Measurements from ENCODE around the gene POLA1.

The POLA1 gene

DNA sequence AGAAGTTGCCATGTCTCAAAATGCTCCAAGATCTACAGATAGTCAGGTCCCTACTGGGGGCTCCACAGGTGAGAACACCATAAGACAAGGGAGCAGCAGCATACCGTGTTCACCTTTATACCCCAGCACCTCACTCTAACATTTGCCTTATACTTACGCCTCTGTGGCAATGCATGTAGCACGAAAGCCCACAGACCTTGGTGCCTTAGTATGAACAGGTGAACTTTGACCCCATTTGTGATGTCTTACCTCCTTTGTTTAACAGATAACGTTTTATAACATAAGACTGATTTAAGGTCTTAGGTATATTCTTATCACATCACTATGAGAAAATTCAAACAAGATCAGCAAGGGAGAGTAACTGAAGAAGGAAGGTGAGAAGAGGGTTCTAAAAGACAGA, 193.2 kb downstream of the POLA1 start:
- DNase-seq: no peak

DNA sequence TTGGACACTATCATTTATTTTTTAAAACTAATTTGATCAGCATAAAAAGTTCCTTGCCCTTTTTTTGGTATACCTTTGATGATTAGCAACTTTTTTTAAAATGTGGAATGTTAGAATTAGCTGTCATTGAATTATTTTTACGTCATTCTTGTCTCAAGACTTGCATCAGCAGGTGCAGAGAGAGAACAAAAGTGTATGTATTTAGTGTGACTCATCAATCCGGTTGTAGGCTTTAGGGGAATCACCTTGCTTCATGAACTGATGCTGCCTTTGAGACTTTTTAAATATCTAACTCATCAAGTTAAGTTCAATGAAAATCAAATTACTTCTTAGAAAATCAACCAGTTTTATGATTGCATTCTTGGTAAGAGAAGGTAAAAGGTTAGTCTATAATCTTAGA, 197.0 kb downstream of the POLA1 start:
- DNase-seq: no peak

DNA sequence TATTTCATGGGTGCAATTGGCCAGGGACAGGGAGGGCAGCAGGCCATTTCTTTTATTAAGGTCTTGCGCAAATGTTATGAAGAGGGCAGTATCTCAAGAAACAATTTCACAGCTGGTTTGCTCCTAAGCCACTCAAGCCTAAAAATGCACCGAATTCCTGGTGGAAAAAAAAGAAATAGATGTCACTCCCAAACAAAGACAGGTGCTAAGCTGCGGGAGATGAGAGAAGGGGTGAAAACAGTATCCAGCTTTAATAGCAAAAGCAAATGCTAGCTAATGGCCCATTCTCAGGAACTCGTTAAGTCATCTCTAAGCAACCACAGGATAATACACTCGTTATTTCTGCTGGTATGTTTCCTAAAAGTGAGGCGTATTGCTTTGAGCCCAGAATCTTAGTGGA, 205.7 kb downstream of the POLA1 start:
- DNase-seq: no peak

DNA sequence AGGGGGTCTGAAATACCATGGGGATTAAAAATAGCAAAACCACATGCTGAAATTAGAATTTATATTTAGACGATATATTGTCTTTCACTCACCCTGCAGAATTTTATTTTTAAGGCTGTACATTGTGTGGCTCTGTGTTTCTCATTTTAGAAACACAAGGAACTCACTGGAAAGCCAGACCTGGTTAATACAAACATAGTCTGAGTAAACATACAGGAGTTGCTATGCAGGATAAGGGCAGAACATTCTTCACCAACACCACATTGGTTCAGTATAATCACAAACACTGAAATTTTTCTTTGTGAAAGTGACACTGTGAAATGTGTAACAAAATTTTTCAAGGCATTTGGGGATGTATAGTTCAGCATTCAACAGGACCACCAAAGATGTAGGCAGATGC, 206.5 kb downstream of the POLA1 start:
- DNase-seq: no peak

DNA sequence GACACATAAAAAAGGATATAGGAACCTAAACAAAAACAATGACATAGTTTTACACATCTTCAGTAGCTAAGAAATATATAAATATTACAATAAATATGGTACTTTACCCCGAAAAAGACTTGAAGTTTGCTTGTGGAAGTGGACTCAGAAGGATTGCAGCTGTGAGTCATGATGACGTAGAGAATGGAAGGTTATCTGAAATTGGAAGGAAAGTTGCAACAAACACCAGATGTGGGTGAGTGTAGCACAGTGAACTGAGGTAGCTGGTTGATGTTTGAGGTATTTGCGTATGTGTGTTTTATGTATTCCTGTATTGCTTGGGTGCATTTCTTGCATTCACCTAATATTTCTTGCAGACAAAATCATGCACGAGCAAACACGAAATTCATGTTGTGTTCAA, 209.1 kb downstream of the POLA1 start:
- DNase-seq: no peak

DNA sequence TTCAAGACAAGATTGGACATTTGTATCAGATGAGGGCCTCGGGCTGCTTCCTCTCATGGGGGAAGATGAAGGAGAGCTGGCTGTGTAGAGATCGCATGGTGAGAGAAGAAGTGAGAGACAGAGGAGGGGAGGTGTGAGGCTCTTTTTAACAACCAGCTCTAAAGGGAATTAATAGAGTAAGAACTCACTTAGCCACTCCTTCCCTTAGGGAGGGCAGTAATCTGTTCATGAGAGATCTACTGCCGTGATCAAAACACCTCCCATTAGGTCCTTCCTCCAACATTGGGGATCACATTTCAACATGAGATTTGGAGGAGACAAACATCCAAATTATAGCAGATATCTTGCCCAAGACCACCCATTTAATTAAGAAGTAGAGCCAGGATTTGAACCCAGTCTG, 225.0 kb downstream of the POLA1 start:
- no peak for DNase-seq

DNA sequence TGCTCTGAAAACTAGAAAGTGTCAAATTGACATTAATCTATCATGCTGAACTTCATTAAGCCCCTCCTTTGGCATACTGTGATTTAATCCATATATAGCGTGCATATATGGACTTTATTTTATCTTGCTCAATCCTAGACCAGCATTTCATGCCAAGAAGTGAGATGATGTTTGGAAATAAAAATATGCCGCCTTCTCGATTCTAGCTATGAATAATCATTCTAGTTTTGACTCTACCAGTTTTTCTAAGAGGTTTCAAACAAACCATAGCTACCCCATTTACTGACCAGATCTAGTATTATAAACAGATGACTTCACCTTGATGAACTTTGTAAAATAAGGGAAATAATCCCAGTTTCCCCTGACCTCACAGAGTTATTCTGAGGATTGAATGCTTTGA, 227.1 kb downstream of the POLA1 start:
- DNase-seq: no peak

DNA sequence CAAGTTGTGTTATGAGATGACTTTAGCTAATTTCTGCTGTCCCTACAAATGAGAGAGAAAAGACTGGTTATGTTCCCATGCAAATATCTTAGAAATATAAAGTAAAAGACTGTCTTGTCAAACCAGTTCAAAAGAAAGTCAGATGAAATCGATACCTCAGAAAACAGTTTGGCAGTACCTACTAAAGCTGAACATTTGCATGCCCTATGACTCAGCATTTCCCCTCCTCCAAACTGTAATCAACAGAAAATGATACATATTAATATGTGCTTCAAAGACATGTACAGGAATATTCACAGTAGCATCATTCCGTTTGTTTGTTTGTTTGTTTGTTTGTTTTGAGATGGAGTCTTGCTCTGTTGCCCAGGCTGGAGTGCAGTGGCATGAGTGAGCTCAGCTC, 231.7 kb downstream of the POLA1 start:
- DNase-seq: no peak

DNA sequence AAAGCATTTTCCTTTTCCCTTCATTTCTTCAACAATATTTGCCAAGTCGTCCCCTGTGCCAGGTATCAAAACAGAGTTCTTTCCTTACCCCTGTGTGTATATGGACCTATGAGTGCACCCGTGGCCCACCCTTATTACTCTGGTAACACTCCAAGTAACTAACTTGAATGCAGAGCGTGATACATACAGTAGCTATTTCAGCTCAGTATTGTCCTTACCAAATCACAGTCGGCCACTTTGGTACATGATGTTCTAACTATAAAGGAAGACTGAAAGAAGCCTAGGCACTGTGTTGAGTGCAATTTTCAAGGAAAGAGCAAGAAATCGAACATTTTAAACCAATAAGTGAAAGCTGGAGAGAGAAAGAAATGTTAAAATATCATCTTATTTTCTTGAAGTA, 233.7 kb downstream of the POLA1 start:
- DNase-seq: no peak

DNA sequence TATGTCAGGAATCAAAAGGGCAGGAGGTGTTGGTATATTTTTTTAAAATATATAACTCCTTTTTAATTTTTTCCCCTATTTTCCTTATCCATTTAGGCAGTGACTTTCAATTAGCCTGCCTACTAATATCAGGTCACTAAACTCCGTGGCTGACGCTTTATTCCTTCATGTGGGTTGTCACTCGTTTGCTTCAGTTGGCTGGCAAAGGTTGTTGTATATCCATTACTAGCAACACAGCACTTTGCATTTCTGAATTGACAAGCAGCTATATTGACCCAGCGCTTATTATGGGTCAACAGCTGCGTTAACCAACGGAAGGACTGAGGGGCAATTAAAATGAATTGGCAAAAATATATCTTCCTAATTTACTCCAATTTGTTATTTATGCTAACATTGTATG, 234.4 kb downstream of the POLA1 start:
- no peak for DNase-seq

DNA sequence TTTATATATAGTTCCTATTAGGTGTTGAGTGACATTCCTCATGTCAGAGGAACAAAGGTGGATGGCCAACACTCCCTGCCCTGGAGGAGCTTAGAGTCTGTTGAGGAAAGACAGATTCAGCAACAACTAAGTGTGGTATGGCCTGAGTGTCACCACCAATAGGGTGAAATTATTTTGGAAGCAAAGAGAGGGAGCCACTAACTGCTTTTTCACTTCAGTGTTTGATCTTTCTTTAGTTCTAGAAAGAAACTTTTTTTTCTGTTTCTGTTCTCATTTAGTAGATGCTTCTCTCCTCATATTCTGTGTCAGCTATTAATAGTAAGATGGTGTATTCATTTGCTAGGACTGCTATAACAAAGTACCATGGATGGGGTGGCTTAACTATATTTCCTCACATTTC, 240.6 kb downstream of the POLA1 start:
- no peak for DNase-seq

DNA sequence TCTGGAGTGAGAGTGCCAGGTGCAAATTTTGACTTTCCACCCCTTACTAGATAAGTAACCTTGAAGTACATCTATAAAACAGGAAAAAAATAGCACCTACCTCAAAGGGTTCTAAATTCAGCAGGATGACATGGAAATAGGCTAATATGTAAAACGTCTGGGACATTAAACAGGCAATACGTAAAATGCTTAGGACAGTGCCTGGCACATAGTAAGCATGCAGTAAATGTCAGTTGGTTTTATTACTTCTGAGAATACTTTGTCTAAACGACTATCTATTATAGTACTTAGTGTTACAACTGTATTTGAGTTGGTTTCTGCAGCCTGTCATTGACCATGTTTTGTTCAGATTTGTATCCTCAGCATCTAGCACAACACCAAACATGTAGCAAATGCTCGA, 251.3 kb downstream of the POLA1 start:
- DNase-seq: no peak

DNA sequence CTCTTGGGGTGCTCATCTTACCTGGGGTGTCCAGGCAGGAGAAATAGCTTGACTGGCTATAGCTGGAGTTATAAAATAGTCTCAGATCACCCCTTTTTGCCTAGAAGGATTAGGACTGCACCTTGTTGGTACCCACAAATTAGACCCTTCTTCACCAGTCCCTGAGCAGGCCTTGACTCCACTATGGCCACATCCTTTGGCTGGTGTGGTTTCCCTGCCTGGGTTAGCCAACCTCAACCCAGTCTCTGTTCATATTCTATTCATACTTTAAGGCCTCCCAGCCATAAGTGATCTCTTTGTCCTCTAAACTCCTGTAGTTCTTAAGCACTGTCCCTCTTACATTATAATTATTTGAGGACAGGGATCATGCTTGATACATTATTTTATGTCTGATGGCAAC, 252.7 kb downstream of the POLA1 start:
- DNase-seq: no peak

DNA sequence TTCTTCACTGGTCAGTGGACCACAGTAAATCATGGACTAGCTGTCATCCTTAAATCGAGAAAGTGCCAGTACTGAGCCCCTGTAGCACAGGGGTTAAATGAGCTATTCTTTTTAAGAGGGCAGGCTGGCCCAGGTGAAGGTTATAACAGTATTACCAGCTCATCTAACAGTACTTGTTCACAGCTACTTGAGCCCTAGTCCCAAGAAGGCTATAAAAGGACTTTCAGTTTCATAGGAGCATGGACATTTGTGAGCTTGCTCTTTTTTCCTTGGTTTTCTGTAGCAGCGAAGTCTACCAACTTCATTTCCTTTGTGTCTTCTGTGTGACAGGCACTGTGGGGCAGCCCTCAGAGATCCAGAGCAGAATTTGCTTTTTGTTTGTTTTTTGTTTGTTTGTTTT, 261.0 kb downstream of the POLA1 start:
- no peak for DNase-seq

DNA sequence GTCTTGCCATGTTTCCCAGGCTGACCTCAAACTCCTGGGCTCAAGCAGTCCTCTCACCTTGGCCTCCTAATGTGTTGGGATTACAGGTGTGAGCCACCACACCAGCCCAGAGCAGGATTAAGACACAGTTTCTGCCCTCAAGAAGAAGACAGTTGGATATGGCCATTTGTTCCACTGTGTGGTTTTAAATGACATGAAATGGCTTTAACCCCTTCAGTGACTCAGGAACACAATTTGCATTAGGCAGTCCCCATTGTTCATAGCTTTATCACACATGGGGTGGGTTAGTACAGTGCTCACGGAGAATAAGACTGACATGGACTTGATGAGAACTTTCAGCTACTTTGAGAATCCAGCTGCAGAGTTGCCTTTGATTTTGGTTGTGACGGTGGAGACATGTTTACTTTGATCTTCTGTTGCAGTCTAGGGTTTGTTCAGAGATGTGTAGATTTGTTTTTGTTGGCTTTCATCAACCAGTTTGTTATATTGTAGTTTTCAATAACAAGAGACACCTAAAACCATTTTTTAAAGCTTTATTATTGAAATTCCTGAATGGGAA, 261.7 kb downstream of the POLA1 start:
- DNase-seq: no peak

DNA sequence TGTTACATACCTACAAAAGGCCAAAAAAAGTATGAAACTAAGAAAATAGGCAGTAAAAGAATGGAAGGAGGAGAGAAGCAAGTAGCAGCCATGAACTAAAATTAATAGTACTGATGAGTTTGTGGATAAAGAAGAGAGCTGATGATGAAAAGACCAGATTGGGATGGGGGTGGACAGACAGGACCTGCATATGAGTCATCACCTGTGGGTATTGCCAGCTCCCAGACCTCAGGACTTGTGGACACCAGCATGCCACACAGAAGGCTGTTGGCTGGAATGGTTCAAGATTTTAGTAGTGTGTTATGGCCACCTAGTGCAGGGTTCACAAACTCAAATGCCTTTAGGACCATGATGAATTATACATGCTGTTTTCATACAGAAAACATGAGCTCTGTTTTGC, 263.1 kb downstream of the POLA1 start:
- DNase-seq: no peak

DNA sequence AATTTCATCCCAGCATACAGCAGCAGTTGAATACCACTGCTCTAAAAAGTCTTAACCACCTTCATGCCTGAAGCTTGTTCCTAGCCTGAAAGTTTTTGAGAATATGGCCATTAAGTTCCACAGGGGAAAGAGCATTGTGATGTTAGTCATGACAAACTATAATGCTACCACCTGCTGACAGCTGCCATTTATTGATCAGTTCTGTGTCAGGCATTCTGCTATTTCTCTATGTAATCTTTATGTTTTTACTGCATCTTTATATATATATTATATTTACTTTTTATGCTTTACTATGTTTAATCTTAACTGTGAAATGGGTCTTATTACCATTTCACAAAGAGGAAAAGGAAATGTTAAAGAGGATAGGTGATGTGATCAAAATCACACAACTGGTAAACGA, 268.1 kb downstream of the POLA1 start:
- DNase-seq: no peak

DNA sequence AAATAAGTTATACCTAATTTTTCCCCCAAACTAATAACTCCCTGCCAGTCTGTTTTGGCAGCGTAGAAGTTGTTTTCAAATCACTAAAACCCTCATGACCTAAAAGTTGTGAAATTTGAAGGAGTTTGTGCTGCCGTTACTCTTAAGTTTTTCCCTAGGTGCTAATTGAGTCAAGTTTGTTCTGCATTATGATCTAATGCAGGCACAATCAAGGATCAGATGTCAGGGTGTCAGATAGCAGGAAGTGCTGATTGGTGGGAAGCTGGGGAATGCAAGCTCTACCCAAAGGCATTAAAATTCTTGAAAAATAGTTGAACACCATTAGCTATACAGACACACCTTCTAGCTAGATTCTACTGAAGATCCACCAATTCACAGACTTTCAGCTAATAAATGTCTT, 270.1 kb downstream of the POLA1 start:
- DNase-seq: no peak

DNA sequence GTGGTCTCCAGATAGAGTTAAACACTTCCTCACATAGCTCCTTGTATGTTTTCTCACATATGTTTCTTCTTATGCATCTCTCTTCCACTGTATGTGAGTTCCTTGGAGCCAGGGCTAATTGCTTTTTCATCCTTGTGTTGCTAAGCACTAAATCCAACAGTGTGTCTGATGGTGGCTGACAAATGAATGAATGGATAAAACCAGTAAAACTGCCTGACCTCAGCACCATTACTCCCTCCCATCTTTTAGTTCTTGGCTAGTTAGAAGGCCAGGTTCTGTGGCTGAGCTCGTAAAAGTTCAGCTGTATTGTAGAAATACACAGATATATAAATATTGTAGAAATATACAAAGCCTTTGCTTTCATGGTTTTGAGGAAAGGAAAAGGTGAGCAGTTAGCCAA, 271.7 kb downstream of the POLA1 start:
- DNase-seq: no peak

DNA sequence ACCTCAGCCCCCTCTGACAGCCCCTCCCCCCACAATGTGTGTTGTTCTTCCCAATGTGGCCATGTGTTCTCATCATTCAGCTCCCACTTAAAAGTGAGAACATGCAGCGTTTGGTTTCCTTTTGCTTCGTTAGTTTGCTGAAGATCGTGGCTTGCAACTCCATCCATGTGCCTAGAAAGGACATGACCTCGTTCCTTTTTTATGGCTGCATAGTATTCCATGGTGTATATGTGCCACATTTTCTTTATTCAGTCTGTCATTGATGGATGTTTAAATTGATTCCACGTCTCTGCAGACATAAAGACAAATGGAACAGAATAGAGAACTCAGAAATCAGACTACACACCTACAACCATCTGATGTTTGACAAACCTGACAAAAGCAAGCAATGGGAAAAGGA, 276.1 kb downstream of the POLA1 start:
- DNase-seq: no peak

DNA sequence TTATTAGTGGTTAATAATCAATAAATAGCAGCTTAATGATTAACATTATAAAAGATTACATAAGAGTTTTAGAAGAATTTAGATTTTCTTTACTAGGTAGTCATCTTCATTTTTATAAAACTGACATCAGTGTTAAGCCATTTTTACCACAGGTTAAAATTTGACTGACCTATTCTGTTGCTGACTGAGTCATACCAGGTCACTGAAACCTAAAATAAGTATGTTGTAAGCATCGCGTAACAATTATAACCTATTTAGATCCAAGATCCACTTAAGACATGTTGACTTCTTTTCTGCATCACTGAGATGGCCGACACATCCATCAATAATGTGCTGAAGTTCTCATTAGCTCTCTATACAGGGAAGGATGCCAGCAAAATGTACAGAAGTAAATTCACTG, 285.4 kb downstream of the POLA1 start:
- DNase-seq: no peak

DNA sequence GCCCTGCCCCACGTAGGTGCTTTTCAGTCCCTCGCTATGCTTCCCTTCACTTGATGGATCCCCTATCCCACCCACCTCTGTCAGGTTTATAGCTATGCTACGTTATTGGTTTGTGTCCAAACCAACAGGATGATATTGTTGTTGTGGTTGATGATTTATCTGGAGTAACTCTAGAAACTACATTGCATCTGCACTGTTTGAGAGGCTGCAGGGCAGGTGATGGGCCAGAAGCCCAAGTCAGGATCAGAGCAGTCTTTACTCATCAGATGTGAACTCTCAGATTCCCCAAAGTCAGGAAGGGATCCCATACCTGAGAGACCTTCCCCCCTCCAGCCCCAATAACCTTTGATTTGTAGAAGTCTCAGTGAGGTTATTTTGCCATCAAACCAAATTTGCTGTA, 287.3 kb downstream of the POLA1 start:
- no peak for DNase-seq

DNA sequence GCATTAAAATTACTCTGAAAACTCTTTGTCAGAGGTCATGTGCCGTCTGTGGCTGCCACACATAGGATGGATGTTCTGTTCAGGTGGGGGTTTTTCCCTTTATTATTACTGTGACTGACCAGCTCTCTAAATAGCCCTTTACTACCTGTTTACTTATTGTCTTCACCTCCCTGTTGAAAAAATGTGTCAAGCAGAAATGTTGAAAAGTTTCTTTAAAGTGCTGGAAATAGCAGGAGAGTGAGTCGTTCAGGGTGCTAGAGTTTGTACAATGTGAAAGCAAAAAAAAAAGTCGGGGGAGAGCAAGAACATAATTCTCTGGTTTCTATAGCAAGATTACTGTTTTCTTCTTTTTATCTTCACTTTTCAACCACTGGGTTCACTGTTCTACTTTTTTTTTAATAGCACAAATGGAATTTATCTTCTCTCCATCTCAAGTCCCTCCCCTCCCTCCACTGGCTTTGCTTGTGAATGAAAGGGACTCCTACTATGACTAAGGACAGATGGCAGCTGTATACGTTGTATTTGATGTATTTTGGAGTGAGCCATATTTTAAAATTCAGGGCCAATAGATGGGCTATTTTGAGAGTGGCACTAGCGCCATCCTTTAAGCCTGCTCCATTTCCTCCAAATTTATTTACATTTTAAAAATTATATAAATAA, 288.7 kb downstream of the POLA1 start:
- no peak for DNase-seq

DNA sequence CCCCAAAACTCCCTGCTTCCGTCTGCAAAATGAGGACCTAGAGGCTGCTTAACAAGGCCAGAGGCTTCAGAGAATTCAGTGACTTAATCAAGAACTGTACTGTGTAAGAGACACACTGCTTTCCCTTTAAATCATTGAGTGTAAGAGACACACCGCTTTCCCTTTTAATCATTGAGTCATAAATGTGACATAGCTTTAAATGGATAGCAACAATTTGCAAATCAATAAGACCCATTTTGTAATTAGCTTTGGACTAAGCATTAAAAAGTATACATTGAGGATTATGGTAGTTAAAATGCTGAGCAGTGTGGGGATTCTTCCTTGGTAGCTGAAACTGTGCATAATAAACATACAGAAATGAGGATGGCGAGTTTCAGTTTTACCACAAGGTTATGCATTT, 290.2 kb downstream of the POLA1 start:
- no peak for DNase-seq

DNA sequence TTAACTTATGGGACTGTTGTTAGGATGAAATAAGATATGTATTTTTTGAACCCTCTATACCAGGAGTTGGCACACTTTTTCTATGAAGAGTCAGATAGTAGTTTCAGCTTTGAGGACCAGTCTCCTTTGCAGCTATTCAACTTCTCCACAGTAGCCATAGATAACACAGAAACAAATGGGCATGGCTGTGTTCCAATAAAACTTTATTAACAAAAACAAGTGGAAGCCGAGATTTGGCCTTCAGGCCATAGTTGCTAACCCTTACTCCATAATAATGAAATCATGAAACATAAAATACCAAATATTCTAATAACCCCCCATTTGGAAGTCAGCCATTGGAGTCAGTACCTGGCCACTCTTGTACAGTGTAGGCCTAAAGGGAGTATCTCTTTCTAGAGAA, 291.4 kb downstream of the POLA1 start:
- no peak for DNase-seq

DNA sequence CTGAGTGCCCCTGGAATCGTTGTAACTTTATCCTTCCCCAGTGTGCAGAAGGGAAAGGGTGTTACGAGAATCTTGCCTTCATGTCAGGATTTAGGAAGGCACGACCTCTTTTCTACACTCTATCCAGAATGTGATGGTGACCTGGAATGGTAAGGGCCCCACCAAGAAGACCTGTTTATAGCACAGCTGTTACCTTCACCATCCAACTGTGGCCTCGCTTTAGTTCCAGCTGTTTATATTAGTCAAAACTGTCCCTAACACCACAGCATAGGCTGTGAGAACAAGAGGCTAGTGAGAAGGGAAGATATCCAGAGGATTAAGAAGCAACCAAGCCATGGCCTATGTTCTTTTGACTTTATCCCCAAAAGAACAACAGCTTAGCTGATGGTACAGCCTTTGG, 294.0 kb downstream of the POLA1 start:
- DNase-seq: no peak
